GM21447 (cell line): ENCODE data around the gene ADCY4.
"Not testable (repeated sequence)": the region's sequence is repeated elsewhere in the genome, so short reads cannot be mapped to it uniquely, and the experiment has no call there.

ENCODE experiments used
- ATAC-seq: cut with Tn5 transposase; IDR thresholded peaks from one replicate; pipeline ENCODE4 v1.9.1; 2021; ENCODE audit not compliant: unreplicated experiment

ADCY4 gene

GRCh38 chr14:24334431-24335291 lies at the start of gene ADCY4:
TSS of gene ADCY4 (minus strand) at chr14:24335071. CDS start at chr14:24334652, 419 bp downstream.
- ATAC-seq = no peak

DNA sequence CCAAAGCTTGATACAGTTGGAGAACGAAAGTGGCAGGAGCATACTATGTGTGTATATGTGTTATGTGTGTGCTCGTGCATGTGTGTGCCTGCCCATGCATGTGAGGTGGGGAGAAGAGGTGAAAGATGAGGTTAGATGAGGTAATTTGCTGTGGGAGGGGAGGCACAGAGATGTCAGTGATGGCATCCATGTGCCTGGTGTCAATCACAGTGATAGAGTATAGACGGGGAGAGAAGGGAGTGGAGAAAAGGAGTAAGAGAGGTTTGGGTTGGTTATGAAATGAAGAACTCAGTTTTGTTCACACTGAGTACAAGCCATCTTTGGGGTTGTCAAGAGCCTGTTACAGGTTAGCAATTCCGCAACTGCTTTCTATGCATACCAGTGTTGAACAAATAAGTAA lies 49.3 kb upstream of the ADCY4 start:
- no peak for ATAC-seq

DNA sequence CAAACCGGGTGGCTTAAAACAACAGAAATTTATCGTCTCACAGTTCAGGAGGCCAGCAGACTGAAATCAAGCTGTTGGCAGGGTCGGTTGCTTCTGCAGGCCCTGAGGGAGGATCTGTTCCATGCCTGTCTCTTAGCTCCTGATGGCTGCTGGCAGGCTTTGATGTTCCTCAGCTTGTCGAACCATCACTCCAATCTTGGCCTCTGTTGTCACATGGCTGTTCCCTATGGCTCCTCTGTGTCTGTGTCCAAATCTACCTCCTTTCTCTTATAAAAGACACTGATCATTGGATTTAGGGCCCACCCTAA lies 47.1 kb upstream of the ADCY4 start:
- ATAC-seq = no peak

- ATAC-seq = no peak
Observed at GRCh38 chr14:24381363-24382063, 46.6 kb upstream of the ADCY4 start.

DNA sequence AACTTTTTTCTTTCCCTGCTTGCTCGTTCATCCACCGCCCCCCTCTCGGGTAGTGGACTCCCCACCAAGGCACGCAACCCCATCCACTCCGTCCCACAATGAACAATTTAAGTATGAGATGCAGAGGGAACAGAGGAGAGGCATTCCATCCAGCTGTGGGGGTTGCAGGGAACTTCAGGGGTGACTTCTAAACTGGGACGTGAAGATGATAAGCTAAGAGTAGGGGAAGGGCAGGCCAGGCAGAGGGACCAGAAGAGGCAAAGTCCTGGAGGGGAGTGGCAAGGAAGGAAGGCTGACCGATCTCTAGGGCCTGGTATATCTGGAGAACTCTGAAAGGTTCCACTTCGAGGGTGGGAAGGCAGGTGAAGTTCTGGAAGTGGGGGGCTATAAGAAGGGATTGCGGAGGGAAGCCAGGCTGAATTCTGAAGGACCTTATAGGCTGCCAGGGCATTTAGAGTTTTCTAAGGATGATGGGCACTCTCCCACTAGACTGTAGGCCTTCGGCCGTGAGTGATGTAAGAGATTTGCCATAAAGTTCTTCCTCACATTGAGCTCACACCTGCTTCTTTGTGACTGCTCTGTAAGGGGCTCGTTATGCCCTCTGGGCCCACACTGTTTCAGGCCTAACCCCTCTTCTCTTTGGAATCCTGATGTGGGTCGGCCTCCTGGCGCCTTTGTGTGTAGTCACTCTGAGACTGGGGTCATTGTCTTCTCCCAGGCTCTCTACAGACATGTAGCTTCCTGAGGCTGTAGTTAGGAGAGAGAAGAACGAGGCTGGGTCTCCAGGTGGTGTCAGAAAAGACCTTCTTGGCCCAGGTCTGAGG lies 45.2 kb upstream of the ADCY4 start:
- ATAC-seq = no peak

DNA sequence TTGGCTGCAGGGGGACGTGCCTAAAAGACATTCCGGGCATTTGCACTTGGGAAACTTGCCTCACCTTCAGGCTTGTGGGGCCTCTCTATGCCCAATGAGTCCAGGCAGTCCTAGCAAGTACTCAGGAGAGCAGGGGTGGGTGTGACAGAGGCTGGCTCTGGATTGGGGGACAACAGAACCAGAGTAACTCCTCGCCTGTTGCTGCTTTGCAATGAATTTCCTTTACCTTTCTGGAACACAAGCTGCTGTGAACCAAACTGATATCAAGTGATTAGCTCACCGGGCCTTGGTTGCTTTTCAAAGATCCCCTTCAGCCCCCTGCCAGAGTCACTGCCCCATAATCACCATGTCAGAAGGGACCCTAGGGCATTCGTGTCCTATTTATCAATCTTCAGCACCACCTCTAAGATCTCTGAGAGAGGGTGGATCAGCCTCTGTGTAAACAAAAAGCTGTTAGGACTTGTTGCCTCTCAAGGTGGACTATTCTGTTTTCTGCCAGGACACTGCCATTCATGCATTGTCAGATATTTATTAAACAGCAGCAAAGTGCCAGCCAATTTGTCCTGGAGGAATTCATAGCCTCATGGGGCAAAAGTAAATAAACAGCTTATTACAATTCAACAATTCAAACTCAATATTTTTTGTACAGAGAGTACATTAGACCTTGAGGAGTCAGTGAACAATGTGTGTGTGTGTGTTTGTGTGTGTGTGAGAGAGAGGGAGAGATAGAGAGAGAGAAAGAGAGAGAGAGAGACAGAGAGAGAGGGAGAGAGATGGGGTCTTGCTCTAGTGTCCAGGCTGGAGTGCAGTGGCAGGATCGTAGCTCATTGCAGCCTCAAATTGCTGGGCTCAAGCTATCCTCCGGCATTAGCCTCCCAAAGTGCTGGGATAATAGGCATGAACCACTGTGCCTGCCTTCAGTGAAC lies 44.4 kb upstream of the ADCY4 start:
- no peak for ATAC-seq

DNA sequence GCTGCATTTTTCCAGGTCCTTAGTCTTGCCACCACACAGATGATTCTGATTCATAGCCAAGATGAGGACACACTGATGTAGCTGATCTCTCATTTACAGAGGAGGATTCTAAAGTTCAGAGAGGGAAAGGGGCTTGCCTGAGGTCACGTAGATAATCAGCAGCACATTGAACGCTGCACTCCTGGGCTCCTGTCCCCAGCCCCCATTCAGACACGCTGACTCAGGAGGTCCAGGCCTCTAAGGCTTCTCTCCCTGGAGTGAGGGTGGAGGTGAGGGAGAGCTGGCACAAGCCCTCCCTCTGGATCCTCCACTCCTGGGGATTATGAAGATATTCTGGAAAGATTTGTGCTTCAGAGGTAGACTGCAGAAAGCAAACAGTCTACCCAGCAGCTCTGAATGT lies 43.5 kb upstream of the ADCY4 start:
- no peak for ATAC-seq

DNA sequence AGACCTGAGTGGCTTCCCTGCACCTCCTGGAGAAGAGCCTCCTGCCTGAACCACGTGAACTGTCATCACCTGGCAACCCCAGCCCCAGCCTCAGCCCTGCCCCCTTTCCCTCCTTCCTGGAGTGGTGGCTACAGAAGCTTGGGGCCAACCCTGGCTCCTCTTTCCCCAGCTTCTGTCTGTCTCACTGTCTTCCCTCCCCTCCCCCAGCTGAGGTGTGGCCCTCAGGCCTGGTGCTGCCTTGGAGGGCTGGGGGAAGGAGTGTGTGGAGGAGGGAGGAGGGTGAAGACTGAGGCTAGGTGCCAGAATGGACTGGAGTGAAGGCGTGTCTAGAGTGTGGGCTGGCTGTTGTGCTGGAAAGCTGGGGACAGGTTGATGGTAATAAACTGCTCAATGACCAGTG lies 42.8 kb upstream of the ADCY4 start:
- ATAC-seq = no peak

DNA sequence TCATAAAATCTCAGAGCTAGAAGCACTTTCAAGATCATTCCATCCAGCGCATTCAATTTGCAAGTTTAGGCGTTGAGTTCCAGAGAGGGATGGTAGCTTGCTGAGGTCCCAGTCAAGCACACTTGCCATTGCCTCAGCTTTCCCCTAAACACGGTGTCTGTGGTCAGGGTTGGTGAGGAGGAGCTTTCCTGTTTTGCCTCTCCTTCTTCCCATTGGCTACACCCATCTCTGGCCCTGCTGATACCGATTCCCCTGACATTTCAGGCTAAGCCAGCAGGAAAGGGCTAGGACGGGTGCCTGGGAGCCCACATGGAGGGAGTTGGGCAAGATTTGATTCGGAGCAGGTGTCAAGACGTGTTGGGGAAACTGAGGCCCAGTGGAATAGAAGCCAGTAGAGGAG lies 42.3 kb upstream of the ADCY4 start:
- no peak for ATAC-seq

GRCh38 chr14:24376448-24377070 lies 41.7 kb upstream of the ADCY4 start:
- no peak for ATAC-seq

DNA sequence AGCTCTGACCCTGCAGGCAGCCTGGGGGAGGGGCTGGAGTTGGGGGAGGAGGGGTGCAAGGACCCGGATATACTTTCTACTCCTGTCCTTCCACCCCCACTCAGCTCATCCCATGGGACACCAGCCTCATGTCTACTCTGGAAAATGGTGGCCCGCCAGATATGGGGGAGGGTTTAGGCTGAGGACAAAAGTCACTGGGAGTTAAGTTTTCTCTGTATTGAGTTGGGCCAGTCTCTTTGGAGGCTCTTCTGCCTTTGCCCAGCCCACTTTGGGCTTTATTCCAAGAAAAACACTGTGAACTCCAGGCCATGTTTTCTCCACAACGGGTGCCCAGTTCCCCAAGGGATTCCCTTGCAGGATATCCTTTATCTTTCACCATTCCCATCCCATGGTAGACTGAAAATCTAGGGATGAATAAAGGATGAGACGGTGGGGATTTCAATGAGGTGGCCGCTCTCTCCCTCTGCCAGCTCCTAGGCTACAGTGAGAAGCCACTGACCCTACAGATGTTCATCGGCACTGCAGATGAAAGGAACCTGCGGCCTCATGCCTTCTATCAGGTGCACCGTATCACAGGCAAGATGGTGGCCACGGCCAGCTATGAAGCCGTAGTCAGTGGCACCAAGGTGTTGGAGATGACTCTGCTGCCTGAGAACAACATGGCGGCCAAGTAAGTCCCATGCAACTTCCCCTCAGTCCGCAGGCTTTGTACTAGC lies 38.0 kb upstream of the ADCY4 start:
- ATAC-seq = no peak

- not testable (repeated sequence) for ATAC-seq
Observed at GRCh38 chr14:24371605-24372004, 36.7 kb upstream of the ADCY4 start.

GRCh38 chr14:24370748-24371147 lies 35.9 kb upstream of the ADCY4 start:
- ATAC-seq = no peak

DNA sequence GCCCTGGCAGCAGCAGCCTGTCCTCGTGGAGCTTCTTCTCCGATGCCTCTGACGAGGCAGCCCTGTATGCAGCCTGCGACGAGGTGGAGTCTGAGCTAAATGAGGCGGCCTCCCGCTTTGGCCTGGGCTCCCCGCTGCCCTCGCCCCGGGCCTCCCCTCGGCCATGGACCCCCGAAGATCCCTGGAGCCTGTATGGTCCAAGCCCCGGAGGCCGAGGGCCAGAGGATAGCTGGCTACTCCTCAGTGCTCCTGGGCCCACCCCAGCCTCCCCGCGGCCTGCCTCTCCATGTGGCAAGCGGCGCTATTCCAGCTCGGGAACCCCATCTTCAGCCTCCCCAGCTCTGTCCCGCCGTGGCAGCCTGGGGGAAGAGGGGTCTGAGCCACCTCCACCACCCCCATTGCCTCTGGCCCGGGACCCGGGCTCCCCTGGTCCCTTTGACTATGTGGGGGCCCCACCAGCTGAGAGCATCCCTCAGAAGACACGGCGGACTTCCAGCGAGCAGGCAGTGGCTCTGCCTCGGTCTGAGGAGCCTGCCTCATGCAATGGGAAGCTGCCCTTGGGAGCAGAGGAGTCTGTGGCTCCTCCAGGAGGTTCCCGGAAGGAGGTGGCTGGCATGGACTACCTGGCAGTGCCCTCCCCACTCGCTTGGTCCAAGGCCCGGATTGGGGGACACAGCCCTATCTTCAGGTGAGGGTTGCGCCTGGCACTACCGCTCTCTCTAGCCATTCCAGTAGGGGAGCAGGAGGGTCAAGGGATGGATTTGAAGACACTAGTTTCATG lies 35.2 kb upstream of the ADCY4 start:
- no peak for ATAC-seq

GRCh38 chr14:24369463-24369862 lies 34.6 kb upstream of the ADCY4 start:
- no peak for ATAC-seq

- no peak for ATAC-seq
Observed at GRCh38 chr14:24368562-24369252, 33.8 kb upstream of the ADCY4 start.

- ATAC-seq = no peak
Observed at GRCh38 chr14:24368212-24368561, 33.3 kb upstream of the ADCY4 start.

DNA sequence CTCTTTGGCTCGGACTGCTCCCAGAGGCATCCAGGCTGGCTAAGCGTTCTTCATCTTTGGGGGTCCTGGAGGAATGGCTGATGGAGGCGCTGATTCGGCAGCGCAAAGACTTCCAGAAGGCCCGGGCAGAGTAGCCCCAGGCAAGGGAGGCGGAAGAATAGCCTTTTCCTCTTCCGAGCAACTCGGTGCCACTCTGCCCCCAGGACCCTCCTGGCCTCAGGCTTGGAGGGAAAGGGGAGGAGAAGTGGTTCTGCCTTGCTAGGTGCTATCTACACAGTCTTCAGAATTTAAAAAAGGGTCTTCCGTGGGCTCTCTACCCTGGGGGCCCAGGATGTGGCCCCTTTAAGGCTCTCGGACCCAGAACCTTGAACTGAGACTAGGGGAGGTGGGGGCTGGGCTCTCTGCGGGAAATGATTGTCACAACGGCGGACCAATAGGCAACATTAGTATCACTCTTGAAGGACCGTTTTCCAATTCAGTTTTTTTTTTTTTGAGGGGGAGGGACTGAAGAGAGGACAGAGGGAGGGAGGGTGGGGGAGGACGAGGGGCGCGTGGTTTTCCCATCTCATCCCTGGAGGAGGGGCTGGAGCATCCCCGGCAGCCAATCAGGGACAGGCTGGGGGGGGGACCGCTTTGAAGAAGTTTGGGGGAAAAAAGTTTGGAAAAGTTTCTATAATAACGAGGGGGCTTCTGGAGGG lies 32.8 kb upstream of the ADCY4 start, which contains the start of gene NFATC4:
NFATC4 (plus strand) TSS at position 671 of the 698 bp plus-strand sequence. CDS start 157 bp downstream, outside the sequence.
- peak; percentile 26 for ATAC-seq
